HEK293T (cell line): ENCODE data around the gene SURF4.

Experiments
- ARNT ChIP-seq: fragments of 450-650 bp; IDR thresholded peaks from 2 replicates; pipeline ENCODE4 v1.6.1; 2017; ENCODE audit warnings: mild to moderate bottlenecking
- BHLHE40 ChIP-seq: fragments of 450-650 bp; IDR thresholded peaks from 2 replicates; pipeline ENCODE4 v1.6.1; 2016; ENCODE audit warnings: mild to moderate bottlenecking, moderate library complexity, borderline replicate concordance
- FOXK2 ChIP-seq: fragments of 450-650 bp; IDR thresholded peaks from 2 replicates; pipeline ENCODE4 v1.6.1; 2016; ENCODE audit warnings: mild to moderate bottlenecking
- FOXM1 ChIP-seq: fragments of 450-650 bp; IDR thresholded peaks from 2 replicates; pipeline ENCODE4 v1.6.1; 2017; ENCODE audit warnings: mild to moderate bottlenecking, borderline replicate concordance
- HDGF ChIP-seq: fragments of 450-650 bp; IDR thresholded peaks from 2 replicates; pipeline ENCODE4 v1.6.1; 2017; ENCODE audit warnings: antibody characterized with exemption, borderline replicate concordance
- LEF1 ChIP-seq: fragments of 450-650 bp; IDR thresholded peaks from 2 replicates; pipeline ENCODE4 v1.6.1; 2017; ENCODE audit warnings: mild to moderate bottlenecking, borderline replicate concordance
- SP1 ChIP-seq: fragments of 450-650 bp; IDR thresholded peaks from 2 replicates; pipeline ENCODE4 v1.6.1; 2017
- SUZ12 ChIP-seq: fragments of 450-650 bp; IDR thresholded peaks from 2 replicates; pipeline ENCODE4 v1.6.1; 2016; ENCODE audit warnings: mild to moderate bottlenecking
- TARDBP ChIP-seq: fragments of 450-650 bp; IDR thresholded peaks from 2 replicates; pipeline ENCODE4 v1.6.1; 2016
- ZNF384 ChIP-seq: fragments of 450-650 bp; IDR thresholded peaks from 2 replicates; pipeline ENCODE4 v1.6.1; 2016

DNA sequence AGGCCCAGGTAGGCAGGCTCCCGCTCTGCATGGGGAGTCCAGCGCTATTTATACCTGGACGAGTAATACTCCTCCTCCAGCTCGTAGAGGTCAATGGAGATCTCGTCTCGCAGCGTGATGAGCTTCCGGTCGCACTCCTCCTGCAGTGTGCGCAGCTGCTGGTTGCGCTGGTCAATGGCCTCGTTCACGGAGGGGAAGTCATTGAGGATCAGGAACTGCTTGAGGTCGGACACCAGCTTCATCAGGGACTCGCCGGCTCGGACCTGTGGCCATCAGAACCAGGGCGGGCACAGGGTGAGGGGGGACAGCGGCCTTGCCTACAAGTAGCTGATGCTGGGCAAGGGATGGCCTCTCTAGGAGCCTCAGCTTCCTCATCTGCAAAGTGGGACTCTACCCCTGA is 31.8 kb downstream of the SURF4 start:
- TF ChIP-seq BHLHE40 (no peak), FOXM1 (no peak), FOXK2 (no peak), ZNF384 (no peak), LEF1 (no peak), SP1 (no peak), SUZ12 (no peak), ARNT (no peak), HDGF (no peak), TARDBP (no peak)
